ENCODE measurements around the gene GARIN3.
"Not testable (repeated sequence)": the region's sequence is repeated elsewhere in the genome, so short reads cannot be mapped to it uniquely, and the experiment has no call there.

GARIN3 gene

GRCh38 chr5:157166214-157167213 lies at the start of gene GARIN3:
Gene GARIN3 (minus strand): TSS chr5:157166264. CDS start chr5:157166168, 96 bp downstream.
- no peak for DNase-seq (ENCODE audit: low read depth in 2 of 2)

GRCh38 chr5:157215514-157216167 lies 49.6 kb upstream of the GARIN3 start:
- DNase-seq (ENCODE audit: low read depth in 2 of 2): no peak

GRCh38 chr5:157214861-157215513 lies 48.9 kb upstream of the GARIN3 start:
- no peak for DNase-seq (ENCODE audit: low read depth in 2 of 2)

- DNase-seq (ENCODE audit: low read depth in 2 of 2): no peak
Measured at GRCh38 chr5:157214415-157214814, 48.4 kb upstream of the GARIN3 start.

GRCh38 chr5:157213527-157214243 lies 47.6 kb upstream of the GARIN3 start:
- DNase-seq (ENCODE audit: low read depth in 2 of 2): no peak

- no peak for DNase-seq (ENCODE audit: low read depth in 2 of 2)
Measured at GRCh38 chr5:157212307-157212706, 46.2 kb upstream of the GARIN3 start.

GRCh38 chr5:157210652-157211051 lies 44.6 kb upstream of the GARIN3 start:
- DNase-seq (ENCODE audit: low read depth in 2 of 2): not testable (repeated sequence)

GRCh38 chr5:157205708-157206107 lies 39.6 kb upstream of the GARIN3 start:
- no peak for DNase-seq (ENCODE audit: low read depth in 2 of 2)

GRCh38 chr5:157204765-157205164 lies 38.7 kb upstream of the GARIN3 start:
- no peak for DNase-seq (ENCODE audit: low read depth in 2 of 2)

- DNase-seq (ENCODE audit: low read depth in 2 of 2): no peak
Measured at GRCh38 chr5:157203417-157203816, 37.4 kb upstream of the GARIN3 start.

- DNase-seq (ENCODE audit: low read depth in 2 of 2): no peak
Measured at GRCh38 chr5:157201857-157202256, 35.8 kb upstream of the GARIN3 start.

- DNase-seq (ENCODE audit: low read depth in 2 of 2): no peak
Measured at GRCh38 chr5:157198277-157198986, 32.4 kb upstream of the GARIN3 start.

- no peak for DNase-seq (ENCODE audit: low read depth in 2 of 2)
Measured at GRCh38 chr5:157197086-157197485, 31.0 kb upstream of the GARIN3 start.

- no peak for DNase-seq (ENCODE audit: low read depth in 2 of 2)
Measured at GRCh38 chr5:157196045-157196444, 30.0 kb upstream of the GARIN3 start.

- no peak for DNase-seq (ENCODE audit: low read depth in 2 of 2)
Measured at GRCh38 chr5:157193699-157194424, 27.8 kb upstream of the GARIN3 start.

GRCh38 chr5:157189223-157189622 lies 23.2 kb upstream of the GARIN3 start:
- DNase-seq (ENCODE audit: low read depth in 2 of 2): no peak

- DNase-seq (ENCODE audit: low read depth in 2 of 2): no peak
Measured at GRCh38 chr5:157188270-157188669, 22.2 kb upstream of the GARIN3 start.

- no peak for DNase-seq (ENCODE audit: low read depth in 2 of 2)
Measured at GRCh38 chr5:157187046-157187754, 21.1 kb upstream of the GARIN3 start.

GRCh38 chr5:157186309-157187045 lies 20.4 kb upstream of the GARIN3 start:
- no peak for DNase-seq (ENCODE audit: low read depth in 2 of 2)
